HEK293T (cell line): Measurements from ENCODE around the gene ADIG.

Source experiments
- ELF4 ChIP-seq: fragments of 450-650 bp; IDR thresholded peaks from 2 replicates; pipeline ENCODE4 v1.6.1; 2017; ENCODE audit warnings: antibody characterized with exemption
- FOXA1 ChIP-seq: fragments of 450-650 bp; IDR thresholded peaks from 2 replicates; pipeline ENCODE4 v1.6.1; 2016; ENCODE audit warnings: mild to moderate bottlenecking
- FOXK2 ChIP-seq: fragments of 450-650 bp; IDR thresholded peaks from 2 replicates; pipeline ENCODE4 v1.6.1; 2016; ENCODE audit warnings: mild to moderate bottlenecking
- FOXM1 ChIP-seq: fragments of 450-650 bp; IDR thresholded peaks from 2 replicates; pipeline ENCODE4 v1.6.1; 2017; ENCODE audit warnings: mild to moderate bottlenecking, borderline replicate concordance
- NFRKB ChIP-seq: fragments of 450-650 bp; IDR thresholded peaks from 2 replicates; pipeline ENCODE4 v1.6.1; 2016; ENCODE audit warnings: mild to moderate bottlenecking, moderate library complexity
- ZNF384 ChIP-seq: fragments of 450-650 bp; IDR thresholded peaks from 2 replicates; pipeline ENCODE4 v1.6.1; 2016

DNA sequence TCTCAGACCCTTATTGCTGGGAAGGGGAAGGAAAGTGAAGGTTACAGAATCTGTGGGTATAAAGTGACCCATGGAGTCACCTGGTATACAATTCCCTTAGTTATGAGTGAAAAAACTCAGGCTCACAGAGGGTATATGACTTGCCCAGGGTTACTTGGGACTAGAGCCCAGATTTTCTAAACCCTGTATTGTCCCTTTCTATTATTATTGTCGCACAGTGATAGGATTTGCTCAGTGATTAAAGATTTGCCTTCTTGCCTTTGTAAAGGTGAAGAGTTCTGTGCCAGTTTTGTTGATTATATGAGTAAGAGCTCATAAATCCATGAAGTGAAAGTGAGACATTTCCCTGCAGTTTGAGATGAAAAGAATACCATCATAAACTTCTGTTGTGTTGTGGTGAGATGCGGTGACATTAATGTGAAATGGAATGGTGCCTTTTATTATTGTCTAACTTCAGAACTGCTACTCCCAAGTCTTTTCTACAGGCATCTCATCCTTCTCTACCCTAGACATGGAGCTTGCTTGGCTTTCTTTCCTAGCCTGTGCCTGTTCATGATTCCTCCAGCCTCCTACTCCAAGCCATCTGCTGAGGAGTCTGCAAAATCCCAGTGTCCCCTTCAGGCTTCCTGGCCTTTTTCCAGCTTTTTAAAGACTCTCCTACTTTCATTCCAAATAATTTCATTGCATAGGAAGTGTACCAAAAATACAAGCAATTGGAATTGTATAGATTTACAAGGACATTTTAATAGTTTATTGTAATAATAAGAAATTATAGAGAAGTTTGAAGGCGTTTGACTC is 33.5 kb upstream of the ADIG start:
- no peak for TF ChIP-seq FOXM1
- no peak for TF ChIP-seq FOXA1
- TF ChIP-seq FOXK2, result no peak
- no peak for TF ChIP-seq ELF4
- TF ChIP-seq ZNF384, result no peak
- no peak for TF ChIP-seq NFRKB
